NOMO-1 (cell line): ENCODE data around the gene IFNA14.
"Not testable (repeated sequence)": the region's sequence is repeated elsewhere in the genome, so short reads cannot be mapped to it uniquely, and the experiment has no call there.

Source experiments
- DNase-seq, 2 experiments: peaks; one replicate each; lab custom pipeline; 2025; ENCODE audit not compliant: unreplicated experiment in 2 of 2; lab: John Stamatoyannopoulos, UW

Gene IFNA14

GRCh38 chr9:21239911-21240310 is at the start of gene IFNA14:
TSS of gene IFNA14 (minus strand) at chr9:21240005. CDS start at chr9:21239935, 70 bp downstream.
- no peak for DNase-seq

DNA sequence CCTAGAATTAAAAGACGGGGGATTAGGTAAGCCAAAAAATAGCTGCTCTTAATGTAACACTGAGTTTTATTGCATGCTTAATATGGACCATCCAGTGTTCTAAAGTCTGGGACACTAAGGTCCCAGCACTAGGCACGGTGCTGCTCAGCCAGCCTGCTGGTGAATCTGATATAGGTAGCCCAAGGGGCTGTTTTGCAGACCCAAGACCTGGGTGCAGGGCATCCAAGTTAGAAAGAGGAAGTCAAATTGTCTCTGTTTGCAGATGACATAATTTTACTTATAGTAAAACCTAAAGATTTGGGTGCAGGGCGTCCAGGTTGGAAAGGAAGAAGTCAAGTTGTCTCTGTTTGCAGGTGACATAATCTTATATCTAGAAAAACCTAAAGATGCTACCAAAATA is 47.5 kb upstream of the IFNA14 start:
- DNase-seq: no peak

DNA sequence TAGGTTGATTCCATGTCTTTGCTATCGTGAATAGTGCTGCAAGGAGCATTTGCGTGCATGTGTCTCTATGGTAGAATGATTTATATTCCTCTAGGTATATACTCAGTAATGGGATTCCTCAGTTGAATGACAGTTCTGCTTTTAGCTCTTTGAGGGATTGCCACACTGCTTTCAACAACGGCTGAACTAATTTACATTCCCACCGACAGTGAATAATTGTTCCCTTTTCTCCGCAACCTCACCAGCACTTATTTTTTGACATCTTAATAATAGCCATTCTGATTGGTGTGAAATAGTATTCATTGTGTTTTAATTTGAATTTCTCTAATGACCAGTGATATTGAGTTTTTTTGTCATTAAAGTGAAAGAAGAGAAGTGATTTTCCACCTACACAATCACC is 46.9 kb upstream of the IFNA14 start:
- no peak for DNase-seq

- DNase-seq: no peak
Measured at GRCh38 chr9:21286099-21286498, 46.3 kb upstream of the IFNA14 start.

DNA sequence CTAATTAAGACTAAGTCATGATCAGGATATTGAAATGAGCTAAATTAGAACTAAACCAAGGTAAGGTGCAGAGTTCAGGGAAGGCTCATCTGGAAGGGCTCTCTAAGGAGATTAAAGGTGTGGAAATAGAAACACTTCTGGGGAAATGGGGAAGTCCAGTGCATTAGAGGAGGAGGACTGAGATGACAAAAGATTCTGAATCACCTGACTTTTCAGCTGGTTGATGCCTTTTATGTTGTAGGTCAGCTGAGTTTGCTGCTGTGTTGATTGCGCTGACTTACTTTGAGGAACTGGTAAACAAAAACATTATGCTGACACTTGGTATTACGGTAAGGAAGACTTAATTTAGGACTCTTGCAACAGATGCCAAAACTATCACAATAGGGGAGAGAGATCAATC is 41.5 kb upstream of the IFNA14 start:
- no peak for DNase-seq

DNA sequence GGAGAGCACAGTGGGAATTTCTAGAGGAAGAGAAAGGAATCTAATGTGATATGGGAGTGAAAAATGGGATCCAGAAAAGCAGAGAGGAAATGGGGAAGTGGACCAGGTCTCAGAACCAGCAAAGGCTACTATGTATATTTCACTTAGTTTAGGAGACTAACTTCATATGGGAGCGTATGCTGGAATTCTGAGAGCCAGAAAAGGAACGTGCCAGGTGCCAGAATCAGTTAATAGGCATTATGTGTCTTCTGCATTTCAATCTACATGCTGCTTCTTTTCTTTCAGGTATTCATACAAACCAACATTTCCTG is 28.5 kb upstream of the IFNA14 start:
- DNase-seq: no peak

DNA sequence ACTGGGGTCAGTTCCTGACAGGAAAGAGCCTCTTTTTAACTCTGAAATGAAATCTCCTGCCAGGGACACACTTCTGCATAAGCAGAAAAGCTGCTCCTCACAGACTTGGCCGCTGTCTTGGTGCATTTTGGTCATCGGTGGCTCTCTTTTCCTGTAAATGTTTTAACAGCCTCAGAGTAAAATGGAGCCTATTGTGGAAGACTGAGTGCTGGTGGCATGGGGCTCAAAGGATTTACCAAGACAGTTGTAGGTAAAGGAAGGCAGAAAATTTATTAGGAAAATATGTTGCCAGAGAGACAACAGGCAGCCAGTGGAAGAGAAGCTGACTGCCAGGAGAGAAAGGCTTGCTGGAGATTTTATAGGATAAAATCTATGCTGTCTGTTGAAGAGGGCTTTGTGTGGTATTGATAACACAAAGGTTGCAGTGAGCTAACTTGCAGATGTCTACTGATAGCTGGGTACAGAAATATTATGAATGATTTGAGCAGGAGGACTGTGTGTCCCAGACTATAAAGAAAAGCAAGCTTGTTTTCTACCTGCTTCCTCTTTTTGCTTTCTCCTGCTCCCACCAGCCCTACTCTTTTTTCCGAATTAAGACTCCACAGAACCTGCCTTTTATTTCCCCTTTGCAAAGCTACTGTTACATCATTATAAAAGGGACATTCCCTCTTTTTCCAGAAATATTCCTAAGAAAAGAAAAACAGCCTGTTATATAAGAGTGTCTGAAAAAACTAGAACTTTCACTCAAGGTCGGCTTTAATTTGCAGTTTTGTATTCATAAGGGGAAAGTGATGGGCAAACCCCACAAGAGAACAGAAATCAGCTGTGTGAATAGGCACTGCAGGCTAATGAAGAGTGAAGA is 27.9 kb upstream of the IFNA14 start:
- no peak for DNase-seq

GRCh38 chr9:21266733-21267484 is 27.1 kb upstream of the IFNA14 start:
- no peak for DNase-seq

DNA sequence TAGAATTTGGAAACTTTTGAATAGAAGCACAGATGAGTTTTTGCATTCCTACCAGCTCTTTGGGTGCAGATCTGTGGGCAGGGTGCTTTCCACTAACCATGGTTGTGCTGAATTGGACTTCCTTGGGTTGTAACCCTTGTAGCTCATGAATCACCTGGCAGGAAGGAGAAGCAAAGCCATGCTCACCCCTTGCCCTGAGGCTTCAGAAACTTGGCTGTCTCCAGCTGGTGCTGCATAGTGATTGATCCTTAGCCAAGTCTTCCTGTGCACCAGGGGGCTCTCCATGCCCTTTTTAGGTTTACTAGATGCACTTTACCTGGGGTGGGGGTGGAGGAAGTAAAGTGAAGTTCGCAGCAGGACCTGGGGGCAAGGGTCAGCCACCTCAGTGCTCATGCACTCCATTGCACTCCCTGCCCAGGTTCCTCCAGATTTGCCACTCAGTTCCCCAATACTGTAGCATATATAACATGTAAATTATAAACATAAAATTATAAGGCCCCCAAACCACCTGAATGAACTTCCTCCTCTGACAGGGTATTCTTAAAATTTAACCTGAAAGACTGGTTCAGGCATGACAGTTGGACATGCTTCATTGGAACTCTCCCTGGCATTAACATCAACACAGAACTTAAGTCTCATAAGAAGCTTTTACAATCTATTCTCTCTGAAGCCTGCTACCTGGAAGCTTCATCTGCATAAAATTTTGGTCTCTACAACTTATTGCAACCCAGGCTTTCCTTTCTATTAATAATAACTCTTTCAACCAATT is 25.8 kb upstream of the IFNA14 start:
- no peak for DNase-seq

- no peak for DNase-seq
Measured at GRCh38 chr9:21255538-21256212, 15.9 kb upstream of the IFNA14 start.

- DNase-seq: no peak
Measured at GRCh38 chr9:21252721-21253547, 13.1 kb upstream of the IFNA14 start.

DNA sequence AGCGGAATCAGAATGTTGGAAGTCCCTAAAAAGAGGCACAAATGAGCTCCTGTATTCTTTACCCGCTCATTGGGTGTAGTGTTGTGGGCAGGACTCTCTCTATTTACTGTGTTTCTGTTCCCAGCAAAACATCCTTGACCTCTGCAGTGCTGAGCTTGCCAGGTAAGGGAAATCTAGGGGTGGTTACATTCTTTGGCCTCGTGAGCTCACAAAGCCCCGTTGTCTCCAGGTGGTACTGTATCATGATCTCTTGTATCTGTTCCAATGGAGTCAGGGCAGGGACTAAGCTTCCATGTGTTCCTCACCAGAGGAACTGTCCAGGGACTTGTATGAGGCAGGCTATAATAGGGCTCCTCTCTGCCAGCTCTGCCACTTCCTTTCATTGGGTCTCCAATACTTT is 11.8 kb upstream of the IFNA14 start:
- no peak for DNase-seq

DNA sequence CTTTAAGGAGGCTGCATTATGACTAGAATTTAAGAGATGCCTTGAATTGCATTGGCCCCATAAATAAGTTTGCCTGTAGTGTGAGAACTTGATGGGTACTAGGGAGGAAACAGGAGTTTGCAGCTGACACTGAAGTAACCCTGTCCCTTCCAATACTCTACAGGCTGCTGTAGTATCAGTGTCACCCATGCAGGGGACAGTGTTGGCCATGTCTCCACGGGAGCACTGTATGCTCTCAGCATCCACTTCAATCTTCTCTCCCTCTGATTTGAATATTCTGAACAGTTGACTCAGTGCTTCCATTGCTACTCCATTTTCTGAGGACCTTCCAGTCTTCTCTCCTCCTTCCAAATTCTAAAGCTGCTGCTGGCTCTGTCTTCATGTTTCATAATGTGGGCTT is 11.4 kb upstream of the IFNA14 start:
- no peak for DNase-seq

- DNase-seq: no peak
Measured at GRCh38 chr9:21244836-21245235, 5.0 kb upstream of the IFNA14 start.

- DNase-seq: not testable (repeated sequence)
Measured at GRCh38 chr9:21236360-21236714, 3.5 kb downstream of the IFNA14 start.

DNA sequence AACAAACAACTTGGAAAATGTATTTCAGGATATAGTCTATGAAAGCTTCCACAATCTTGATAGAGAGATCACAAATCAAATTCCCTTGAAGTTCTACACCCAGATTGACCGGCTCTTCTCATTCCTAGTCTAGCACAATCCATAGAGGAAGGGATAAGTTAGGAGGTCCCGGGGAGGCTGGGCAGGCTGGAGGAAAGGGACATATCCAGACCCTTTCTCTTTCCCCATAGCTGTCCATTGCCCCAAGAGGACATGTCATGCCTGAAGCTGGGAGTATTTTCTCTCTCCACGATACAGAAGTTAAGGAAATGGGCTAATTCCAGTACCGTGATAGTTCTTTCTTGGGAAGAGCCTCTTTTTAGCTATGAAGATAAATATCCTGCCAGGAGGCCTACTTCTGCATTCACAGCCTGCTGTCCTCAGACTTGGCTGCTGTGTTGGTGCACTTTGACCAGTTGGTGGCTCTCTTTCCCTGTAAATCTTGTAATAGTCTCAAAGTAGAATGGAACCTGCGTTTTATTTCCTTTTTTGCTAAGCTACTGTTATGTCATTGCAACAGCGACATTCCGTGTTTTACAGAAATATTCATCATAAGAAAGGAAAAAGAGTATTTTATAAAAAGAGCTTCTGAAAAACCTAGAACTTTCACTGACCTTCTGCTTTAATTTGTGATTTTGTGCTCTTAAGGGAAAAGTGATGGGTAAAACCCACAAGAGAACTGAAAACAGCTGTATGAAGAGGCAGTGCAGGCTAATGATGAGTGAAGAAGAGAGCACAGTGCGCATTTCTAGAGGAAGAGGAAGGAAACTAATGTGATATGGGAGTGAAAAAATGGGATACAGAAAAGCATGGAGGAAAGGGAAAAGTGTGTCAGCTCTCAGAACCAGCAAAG is 4.1 kb downstream of the IFNA14 start:
- not testable (repeated sequence) for DNase-seq

GRCh38 chr9:21234153-21234687 is 5.6 kb downstream of the IFNA14 start:
- DNase-seq: no peak

DNA sequence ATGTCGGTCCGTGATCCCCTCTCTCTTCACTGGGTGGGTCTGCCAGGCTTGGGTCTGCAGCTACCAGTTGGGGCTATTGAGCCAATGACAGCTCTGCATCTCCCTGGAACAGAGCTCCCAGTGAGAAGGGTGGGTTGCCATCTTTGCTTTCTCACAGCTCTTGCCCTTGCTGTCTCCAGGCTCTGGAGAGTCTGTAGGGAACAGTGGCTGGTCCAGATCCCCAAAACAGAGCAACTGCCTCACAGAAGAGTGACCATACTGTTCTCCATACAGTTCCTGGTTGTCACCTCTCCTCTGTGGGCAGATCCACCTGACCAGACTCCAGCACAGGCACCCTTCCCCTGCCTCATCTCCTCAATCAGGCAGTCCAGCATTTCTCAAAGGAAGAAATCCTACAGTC is 6.5 kb downstream of the IFNA14 start:
- no peak for DNase-seq

- no peak for DNase-seq
Measured at GRCh38 chr9:21228122-21228521, 11.7 kb downstream of the IFNA14 start, which contains the start of gene IFNA17. TSS of gene IFNA17 (minus strand) at chr9:21228222. CDS start at chr9:21228173, 49 bp downstream.
